ENCODE measurements around the gene PTBP1. TPM values are rescaled to one million over a fixed set of nuclear protein-coding genes. Genes with fewer than 3 reads are reported as not detected.
A peak's percentile ranks its signal among the peaks of the same experiment; 100 is the strongest.

The PTBP1 gene
- total RNA-seq, 2 experiments from 2014 or later = 246 to 252 TPM

DNA sequence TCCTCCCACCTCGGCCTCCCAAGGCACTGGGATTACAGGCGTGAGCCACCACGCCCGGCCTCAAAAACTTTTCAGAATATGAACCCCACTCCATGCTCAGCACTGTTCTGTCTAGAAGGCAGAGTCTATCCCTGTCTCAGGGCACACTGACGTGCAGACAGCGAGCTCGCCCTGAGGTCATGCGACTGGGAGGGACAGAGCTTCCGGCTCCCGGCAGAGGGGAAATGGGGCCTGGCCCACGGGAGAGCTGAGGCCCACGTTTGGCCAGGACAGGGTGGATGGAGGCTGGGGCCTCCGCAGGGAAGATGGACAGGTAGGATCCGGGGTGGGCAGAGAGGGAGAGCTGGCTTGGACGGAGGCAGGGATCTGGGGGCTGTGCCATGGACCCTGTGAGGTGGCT is 27.6 kb downstream of the PTBP1 start:
- H3K4me3 ChIP-seq (ENCODE audit: low read length) = no peak overlapping the region
- intact Hi-C loops (cut with DNase I, micrococcal nuclease) = no loop called here
- ChIA-PET POLR2A (no interaction called here), CTCF (no interaction called here)
- H3K4me3 Mint-ChIP-seq = no peak overlapping the region
- H3K27me3 Mint-ChIP-seq = peaks cover 16% of the 10 kb centered on the region
- peaks cover 6% of the 10 kb centered on the region for H3K4me1 ChIP-seq (ENCODE audit: insufficient read depth, low read length)
- H3K27ac Mint-ChIP-seq = no peak overlapping the region
- no peaks in the 10 kb centered on the region for H3K36me3 Mint-ChIP-seq (ENCODE audit: low read depth)
- peak in 1 of 14 experiments; percentile 35 for DNase-seq
- H3K36me3 ChIP-seq (ENCODE audit: insufficient read depth, low read length) = no peaks in the 10 kb centered on the region
- peaks cover 11 to 14% of the 10 kb centered on the region in 2 experiments for H3K27me3 ChIP-seq (ENCODE audit: control insufficient read depth in 1 of 2, insufficient read depth in 2 of 2, low read length in 2 of 2)
- no peaks in the 10 kb centered on the region for H3K9me3 Mint-ChIP-seq
- TF ChIP-seq, protein P1, sequence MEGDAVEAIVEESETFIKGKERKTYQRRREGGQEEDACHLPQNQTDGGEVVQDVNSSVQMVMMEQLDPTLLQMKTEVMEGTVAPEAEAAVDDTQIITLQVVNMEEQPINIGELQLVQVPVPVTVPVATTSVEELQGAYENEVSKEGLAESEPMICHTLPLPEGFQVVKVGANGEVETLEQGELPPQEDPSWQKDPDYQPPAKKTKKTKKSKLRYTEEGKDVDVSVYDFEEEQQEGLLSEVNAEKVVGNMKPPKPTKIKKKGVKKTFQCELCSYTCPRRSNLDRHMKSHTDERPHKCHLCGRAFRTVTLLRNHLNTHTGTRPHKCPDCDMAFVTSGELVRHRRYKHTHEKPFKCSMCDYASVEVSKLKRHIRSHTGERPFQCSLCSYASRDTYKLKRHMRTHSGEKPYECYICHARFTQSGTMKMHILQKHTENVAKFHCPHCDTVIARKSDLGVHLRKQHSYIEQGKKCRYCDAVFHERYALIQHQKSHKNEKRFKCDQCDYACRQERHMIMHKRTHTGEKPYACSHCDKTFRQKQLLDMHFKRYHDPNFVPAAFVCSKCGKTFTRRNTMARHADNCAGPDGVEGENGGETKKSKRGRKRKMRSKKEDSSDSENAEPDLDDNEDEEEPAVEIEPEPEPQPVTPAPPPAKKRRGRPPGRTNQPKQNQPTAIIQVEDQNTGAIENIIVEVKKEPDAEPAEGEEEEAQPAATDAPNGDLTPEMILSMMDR (IDR thresholded peaks at IDR 0.05) = no peak
- H3K9me3 ChIP-seq (ENCODE audit: control insufficient read depth in 1 of 2, insufficient read depth in 1 of 2, low read length in 2 of 2) = peaks cover 0 to 4% of the 10 kb centered on the region in 2 experiments
- H3K4me1 Mint-ChIP-seq (ENCODE audit: low read depth) = no peaks in the 10 kb centered on the region
- H3K27ac ChIP-seq (ENCODE audit: low read depth in 1 of 2, low read length in 2 of 2) = no peak overlapping the region
- no peak for ATAC-seq (ENCODE audit: poor library complexity)

DNA sequence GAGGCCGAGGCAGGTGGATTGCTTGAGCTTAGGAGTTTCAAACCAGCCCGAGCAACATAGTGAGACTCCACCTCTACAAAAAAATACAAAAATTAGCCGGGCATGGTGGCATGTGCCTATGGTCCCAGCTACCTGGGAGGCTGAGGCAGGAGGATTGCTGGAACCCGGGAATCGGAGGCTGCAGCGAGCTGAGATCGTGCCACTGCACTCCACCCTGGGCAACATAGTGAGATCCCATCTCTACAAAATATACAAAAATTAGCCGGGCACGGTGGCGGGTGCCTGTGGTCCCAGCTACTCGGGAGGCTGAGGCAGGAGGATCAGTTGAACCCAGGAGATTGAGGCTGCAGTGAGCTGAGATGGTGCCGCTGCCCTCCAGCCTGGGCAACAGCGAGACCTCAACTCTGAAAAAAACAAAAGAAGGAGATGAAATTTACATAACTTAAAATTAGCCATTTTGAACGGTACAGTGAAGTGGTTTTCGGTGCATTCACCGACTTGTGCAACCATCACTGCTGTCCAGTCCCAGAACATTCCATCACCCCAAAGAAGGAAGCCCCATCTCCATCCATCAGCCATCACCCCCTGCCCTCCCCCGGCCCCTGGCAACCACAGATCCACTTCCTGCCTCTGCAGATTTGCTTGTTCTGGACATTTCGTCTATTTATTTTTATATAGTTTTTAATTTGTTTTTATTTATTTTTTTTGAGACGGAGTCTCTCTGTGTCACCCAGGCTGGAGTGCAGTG is 28.8 kb downstream of the PTBP1 start:
- Mint-ChIP-seq H3K36me3 (ENCODE audit: low read depth) (no peaks in the 10 kb centered on the region), H3K4me3 (no peak overlapping the region), H3K4me1 (ENCODE audit: low read depth) (no peaks in the 10 kb centered on the region), H3K9me3 (no peaks in the 10 kb centered on the region), H3K27me3 (peaks cover 16% of the 10 kb centered on the region), H3K27ac (no peak overlapping the region)
- Histone ChIP-seq H3K27me3 (ENCODE audit: control insufficient read depth in 1 of 2, insufficient read depth in 2 of 2, low read length in 2 of 2) (peaks cover 11 to 16% of the 10 kb centered on the region in 2 experiments), H3K36me3 (ENCODE audit: insufficient read depth, low read length) (no peaks in the 10 kb centered on the region), H3K27ac (ENCODE audit: low read depth in 1 of 2, low read length in 2 of 2) (no peak overlapping the region), H3K4me1 (ENCODE audit: insufficient read depth, low read length) (peaks cover 6% of the 10 kb centered on the region), H3K4me3 (ENCODE audit: low read length) (no peak overlapping the region), H3K9me3 (ENCODE audit: control insufficient read depth in 1 of 2, insufficient read depth in 1 of 2, low read length in 2 of 2) (peaks cover 0 to 4% of the 10 kb centered on the region in 2 experiments)
- POLR2A ChIA-PET = no interaction called here
- intact Hi-C loops (cut with DNase I, micrococcal nuclease) = no loop called here
- ATAC-seq (ENCODE audit: poor library complexity) (no peak), DNase-seq (no peak)
- CTCF ChIA-PET = interaction anchor here (0.6 kb wide), 1 partner anchor 1543 kb away, joined by 5 read pairs; no protein-coding TSS in a partner anchor
- TF ChIP-seq, protein P1 (IDR thresholded peaks at IDR 0.05) = no peak

DNA sequence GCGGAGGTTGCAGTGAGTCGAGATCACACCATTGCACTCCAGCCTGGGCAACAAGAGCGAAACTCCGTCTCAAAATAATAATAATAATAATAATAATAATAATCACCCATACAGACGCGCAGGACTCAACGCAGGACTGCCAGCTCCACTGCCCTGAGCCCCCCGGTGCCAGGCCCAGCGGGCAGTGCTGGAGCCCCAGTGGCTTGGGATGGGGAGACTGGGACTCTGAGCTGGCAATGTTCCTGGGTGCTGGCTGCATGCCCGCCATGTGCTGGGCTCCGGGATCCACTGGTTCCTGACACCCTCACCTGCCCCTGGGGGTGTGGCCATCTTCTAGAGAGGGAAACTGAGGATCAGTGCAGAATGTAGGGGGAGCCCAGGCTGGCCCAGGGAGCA is 30.1 kb downstream of the PTBP1 start:
- Histone ChIP-seq H3K27ac (ENCODE audit: low read depth in 1 of 2, low read length in 2 of 2) (no peak overlapping the region), H3K4me3 (ENCODE audit: low read length) (no peak overlapping the region), H3K9me3 (ENCODE audit: control insufficient read depth in 1 of 2, insufficient read depth in 1 of 2, low read length in 2 of 2) (peaks cover 0 to 4% of the 10 kb centered on the region in 2 experiments), H3K27me3 (ENCODE audit: control insufficient read depth in 1 of 2, insufficient read depth in 2 of 2, low read length in 2 of 2) (peaks cover 11 to 16% of the 10 kb centered on the region in 2 experiments), H3K36me3 (ENCODE audit: insufficient read depth, low read length) (no peaks in the 10 kb centered on the region), H3K4me1 (ENCODE audit: insufficient read depth, low read length) (peaks cover 6% of the 10 kb centered on the region)
- peaks cover 16% of the 10 kb centered on the region for H3K27me3 Mint-ChIP-seq
- H3K9me3 Mint-ChIP-seq = no peaks in the 10 kb centered on the region
- H3K4me1 Mint-ChIP-seq (ENCODE audit: low read depth) = no peaks in the 10 kb centered on the region
- intact Hi-C loops (cut with DNase I, micrococcal nuclease) = no loop called here
- no peak overlapping the region for H3K27ac Mint-ChIP-seq
- TF ChIP-seq, protein P1 (IDR thresholded peaks at IDR 0.05) = no peak
- H3K36me3 Mint-ChIP-seq (ENCODE audit: low read depth) = no peaks in the 10 kb centered on the region
- ChIA-PET POLR2A (no interaction called here), CTCF (no interaction called here)
- no peak overlapping the region for H3K4me3 Mint-ChIP-seq
- no peak for ATAC-seq (ENCODE audit: poor library complexity)
- DNase-seq = no peak

Measured in CD4-positive, alpha-beta T cell (primary cell).